ENCODE data around the gene ANKRD6. TPM values are rescaled to one million over a fixed set of nuclear protein-coding genes. Genes with fewer than 3 reads are reported as not detected.

Gene ANKRD6
- total RNA-seq, 1 experiment from 2014 or later: 13.9 TPM

- TF ChIP-seq, protein P1, sequence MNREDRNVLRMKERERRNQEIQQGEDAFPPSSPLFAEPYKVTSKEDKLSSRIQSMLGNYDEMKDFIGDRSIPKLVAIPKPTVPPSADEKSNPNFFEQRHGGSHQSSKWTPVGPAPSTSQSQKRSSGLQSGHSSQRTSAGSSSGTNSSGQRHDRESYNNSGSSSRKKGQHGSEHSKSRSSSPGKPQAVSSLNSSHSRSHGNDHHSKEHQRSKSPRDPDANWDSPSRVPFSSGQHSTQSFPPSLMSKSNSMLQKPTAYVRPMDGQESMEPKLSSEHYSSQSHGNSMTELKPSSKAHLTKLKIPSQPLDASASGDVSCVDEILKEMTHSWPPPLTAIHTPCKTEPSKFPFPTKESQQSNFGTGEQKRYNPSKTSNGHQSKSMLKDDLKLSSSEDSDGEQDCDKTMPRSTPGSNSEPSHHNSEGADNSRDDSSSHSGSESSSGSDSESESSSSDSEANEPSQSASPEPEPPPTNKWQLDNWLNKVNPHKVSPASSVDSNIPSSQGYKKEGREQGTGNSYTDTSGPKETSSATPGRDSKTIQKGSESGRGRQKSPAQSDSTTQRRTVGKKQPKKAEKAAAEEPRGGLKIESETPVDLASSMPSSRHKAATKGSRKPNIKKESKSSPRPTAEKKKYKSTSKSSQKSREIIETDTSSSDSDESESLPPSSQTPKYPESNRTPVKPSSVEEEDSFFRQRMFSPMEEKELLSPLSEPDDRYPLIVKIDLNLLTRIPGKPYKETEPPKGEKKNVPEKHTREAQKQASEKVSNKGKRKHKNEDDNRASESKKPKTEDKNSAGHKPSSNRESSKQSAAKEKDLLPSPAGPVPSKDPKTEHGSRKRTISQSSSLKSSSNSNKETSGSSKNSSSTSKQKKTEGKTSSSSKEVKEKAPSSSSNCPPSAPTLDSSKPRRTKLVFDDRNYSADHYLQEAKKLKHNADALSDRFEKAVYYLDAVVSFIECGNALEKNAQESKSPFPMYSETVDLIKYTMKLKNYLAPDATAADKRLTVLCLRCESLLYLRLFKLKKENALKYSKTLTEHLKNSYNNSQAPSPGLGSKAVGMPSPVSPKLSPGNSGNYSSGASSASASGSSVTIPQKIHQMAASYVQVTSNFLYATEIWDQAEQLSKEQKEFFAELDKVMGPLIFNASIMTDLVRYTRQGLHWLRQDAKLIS (CRISPR knock-in tag; IDR thresholded peaks at IDR 0.05; ENCODE audit: borderline replicate concordance): no peak
- TF ChIP-seq ESRRA (CRISPR knock-in tag; IDR thresholded peaks at IDR 0.05; ENCODE audit: borderline replicate concordance) (peak; percentile 9; the same call in 1 of the 2 replicates), RELA (CRISPR knock-in tag; IDR thresholded peaks at IDR 0.05; ENCODE audit: borderline replicate concordance) (no peak), ZNF121 (CRISPR knock-in tag; IDR thresholded peaks at IDR 0.05) (no peak), NFYB (CRISPR knock-in tag; conservative IDR thresholded peaks at IDR 0.05; ENCODE audit: low read depth) (no peak), ATF3 (CRISPR knock-in tag; conservative IDR thresholded peaks at IDR 0.05) (no peak), ZSCAN18 (CRISPR knock-in tag; IDR thresholded peaks at IDR 0.05) (no peak), FOXP1 (CRISPR knock-in tag; IDR thresholded peaks at IDR 0.05; ENCODE audit: borderline replicate concordance) (no peak), ATF6 (CRISPR knock-in tag; IDR thresholded peaks at IDR 0.05) (no peak), OVOL2 (CRISPR knock-in tag; IDR thresholded peaks at IDR 0.05; ENCODE audit: borderline replicate concordance) (no peak), CREM (CRISPR knock-in tag; IDR thresholded peaks at IDR 0.05) (0 out of 2 replicates have a peak, but pooled peaks have one; percentile 3), ZNF281 (CRISPR knock-in tag; IDR thresholded peaks at IDR 0.05) (no peak), ZNF232 (CRISPR knock-in tag; IDR thresholded peaks at IDR 0.05) (no peak), PREB (CRISPR knock-in tag; IDR thresholded peaks at IDR 0.05; ENCODE audit: borderline replicate concordance) (no peak), ZNF317 (CRISPR knock-in tag; IDR thresholded peaks at IDR 0.05; ENCODE audit: borderline replicate concordance, low read depth) (no peak), FOXK1 (CRISPR knock-in tag; IDR thresholded peaks at IDR 0.05) (no peak), SOX15 (CRISPR knock-in tag; IDR thresholded peaks at IDR 0.05) (no peak), NR3C1 (CRISPR knock-in tag; conservative IDR thresholded peaks at IDR 0.05; ENCODE audit: low read depth) (no peak), MYBL2 (CRISPR knock-in tag; IDR thresholded peaks at IDR 0.05) (no peak), USF1 (CRISPR knock-in tag; IDR thresholded peaks at IDR 0.05) (peak; percentile 74)
- TF ChIP-seq, protein P2, sequence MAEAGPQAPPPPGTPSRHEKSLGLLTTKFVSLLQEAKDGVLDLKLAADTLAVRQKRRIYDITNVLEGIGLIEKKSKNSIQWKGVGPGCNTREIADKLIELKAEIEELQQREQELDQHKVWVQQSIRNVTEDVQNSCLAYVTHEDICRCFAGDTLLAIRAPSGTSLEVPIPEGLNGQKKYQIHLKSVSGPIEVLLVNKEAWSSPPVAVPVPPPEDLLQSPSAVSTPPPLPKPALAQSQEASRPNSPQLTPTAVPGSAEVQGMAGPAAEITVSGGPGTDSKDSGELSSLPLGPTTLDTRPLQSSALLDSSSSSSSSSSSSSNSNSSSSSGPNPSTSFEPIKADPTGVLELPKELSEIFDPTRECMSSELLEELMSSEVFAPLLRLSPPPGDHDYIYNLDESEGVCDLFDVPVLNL (CRISPR knock-in tag; IDR thresholded peaks at IDR 0.05; ENCODE audit: borderline replicate concordance, low read depth): no peak
- TF ChIP-seq, protein P3, sequence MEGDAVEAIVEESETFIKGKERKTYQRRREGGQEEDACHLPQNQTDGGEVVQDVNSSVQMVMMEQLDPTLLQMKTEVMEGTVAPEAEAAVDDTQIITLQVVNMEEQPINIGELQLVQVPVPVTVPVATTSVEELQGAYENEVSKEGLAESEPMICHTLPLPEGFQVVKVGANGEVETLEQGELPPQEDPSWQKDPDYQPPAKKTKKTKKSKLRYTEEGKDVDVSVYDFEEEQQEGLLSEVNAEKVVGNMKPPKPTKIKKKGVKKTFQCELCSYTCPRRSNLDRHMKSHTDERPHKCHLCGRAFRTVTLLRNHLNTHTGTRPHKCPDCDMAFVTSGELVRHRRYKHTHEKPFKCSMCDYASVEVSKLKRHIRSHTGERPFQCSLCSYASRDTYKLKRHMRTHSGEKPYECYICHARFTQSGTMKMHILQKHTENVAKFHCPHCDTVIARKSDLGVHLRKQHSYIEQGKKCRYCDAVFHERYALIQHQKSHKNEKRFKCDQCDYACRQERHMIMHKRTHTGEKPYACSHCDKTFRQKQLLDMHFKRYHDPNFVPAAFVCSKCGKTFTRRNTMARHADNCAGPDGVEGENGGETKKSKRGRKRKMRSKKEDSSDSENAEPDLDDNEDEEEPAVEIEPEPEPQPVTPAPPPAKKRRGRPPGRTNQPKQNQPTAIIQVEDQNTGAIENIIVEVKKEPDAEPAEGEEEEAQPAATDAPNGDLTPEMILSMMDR (IDR thresholded peaks at IDR 0.05): no peak
Observed at GRCh38 chr6:89433252-89434149, 549 bp downstream of the ANKRD6 start (continued).
